Measurements from ENCODE around the gene RGS12. TPM values are rescaled to one million over a fixed set of nuclear protein-coding genes. Genes with fewer than 3 reads are reported as not detected.

RGS12 gene
- total RNA-seq, 1 experiment from 2014 or later = 16.9 TPM

DNA sequence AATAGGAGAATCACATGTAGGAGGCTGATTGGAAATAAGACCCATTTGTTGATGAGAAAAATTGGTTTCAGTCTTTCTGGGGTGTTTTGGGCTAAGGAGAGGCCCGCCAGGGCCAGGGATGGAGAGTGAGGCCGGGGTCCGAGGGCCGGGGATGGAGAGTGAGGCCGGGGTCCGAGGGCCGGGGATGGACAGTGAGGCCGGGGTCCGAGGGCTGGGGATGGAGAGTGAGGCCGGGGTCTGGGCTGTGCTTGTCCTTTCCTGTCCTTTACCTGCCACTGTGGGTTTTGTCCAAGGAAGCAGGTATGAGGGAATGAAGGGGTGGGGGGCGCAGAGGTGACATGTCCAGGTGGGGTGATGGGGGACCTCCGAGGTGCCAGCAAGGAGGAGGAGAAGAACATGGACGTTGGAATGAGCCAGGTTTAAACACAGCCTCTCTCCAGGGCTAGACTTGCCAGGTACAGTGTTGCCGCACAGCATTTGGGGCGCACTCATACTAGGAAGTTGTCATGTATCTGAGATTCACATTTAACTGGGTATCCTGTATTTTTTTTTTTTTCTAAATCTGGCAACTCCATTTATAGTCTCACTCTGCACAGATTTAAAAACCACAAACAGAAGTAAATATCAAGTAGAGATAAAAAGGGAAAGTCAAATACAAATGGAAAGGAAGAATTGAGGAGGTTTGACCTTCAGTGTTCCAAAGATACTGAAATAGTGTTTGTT, 8.8 kb downstream of the RGS12 start:
- WGBS (ENCODE audit: extremely low coverage, insufficient read length, low lambda C conversion rate) = no CpG with 5 or more reads among the region's 15 CpGs
- no peak overlapping the region for H3K4me2 ChIP-seq (ENCODE audit: insufficient read depth, insufficient read length, low read length)
- H3T11ph ChIP-seq (ENCODE audit: low read length) = no peak overlapping the region
- no peak overlapping the region for H2BK20ac ChIP-seq (ENCODE audit: low read depth, low read length, poor library complexity, severe bottlenecking)
- no peaks in the 10 kb centered on the region for H3K79me2 ChIP-seq (ENCODE audit: insufficient read depth, low read length)
- H3K23ac ChIP-seq (ENCODE audit: insufficient read length, low read depth, low read length) = no peak overlapping the region
- no peak overlapping the region for H3K27ac ChIP-seq (ENCODE audit: insufficient read length, low read depth, low read length)
- no peak overlapping the region for H3K4ac ChIP-seq (ENCODE audit: low read depth, low read length)
- no peak overlapping the region for H2BK15ac ChIP-seq (ENCODE audit: low read depth, low read length)
- Mint-ChIP-seq H3K4me3 (no peak overlapping the region), H3K27me3 (ENCODE audit: low read depth) (peaks cover 2% of the 10 kb centered on the region; the same call in 1 of the 2 replicates), H3K9me3 (no peaks in the 10 kb centered on the region), H3K4me1 (peaks cover 47 to 67% of the 10 kb centered on the region in 2 experiments), H3K36me3 (ENCODE audit: insufficient read depth in 1 of 3, low read depth in 3 of 3) (no peaks in the 10 kb centered on the region), H3K27ac (peak overlapping the region in 2 of 3 experiments; percentile 56 to 92; a peak in 1 of 7 replicates)
- no peak overlapping the region for H4K8ac ChIP-seq (replicated peaks; ENCODE audit: insufficient read length, low read depth, low read length)
- no peaks in the 10 kb centered on the region for H3K23me2 ChIP-seq (ENCODE audit: insufficient read length, low read depth, low read length, poor library complexity, severe bottlenecking)
- H3K9ac ChIP-seq (ENCODE audit: extremely low read depth, insufficient read length, low read length) = no peak overlapping the region
- H2BK5ac ChIP-seq (ENCODE audit: insufficient read length, low read length) = no peak overlapping the region
- TF ChIP-seq CTCF (conservative IDR thresholded peaks at IDR 0.05) = no peak
- H3K14ac ChIP-seq (ENCODE audit: insufficient read depth, low read length) = no peak overlapping the region
- peaks cover 3% of the 10 kb centered on the region for H4K20me1 ChIP-seq (ENCODE audit: control insufficient read depth, insufficient read depth, insufficient read length)
- no peak overlapping the region for H3K56ac ChIP-seq (ENCODE audit: insufficient read length, low read depth, low read length)
- H4K5ac ChIP-seq (ENCODE audit: insufficient read length, low read depth, low read length) = no peak overlapping the region
- no peak overlapping the region for H2AK5ac ChIP-seq (ENCODE audit: insufficient read length, low read length)
- no peak overlapping the region for H3K18ac ChIP-seq (ENCODE audit: insufficient read length, low read depth, low read length)
- no peaks in the 10 kb centered on the region for H3K79me1 ChIP-seq (ENCODE audit: insufficient read depth, low read depth, low read length, poor library complexity, severe bottlenecking)
- H4K91ac ChIP-seq (ENCODE audit: insufficient read length, low read depth, low read length) = no peak overlapping the region
- no peak for DNase-seq
- no peaks in the 10 kb centered on the region for H3K4me1 ChIP-seq (ENCODE audit: insufficient read depth, low read length)
- no peak overlapping the region for H2AFZ ChIP-seq (ENCODE audit: low read length)
- no peak overlapping the region for H2BK12ac ChIP-seq (ENCODE audit: insufficient read length, low read depth, low read length)
- no peaks in the 10 kb centered on the region for H3K27me3 ChIP-seq (ENCODE audit: insufficient read depth, low read length)
- no peak overlapping the region for H2BK120ac ChIP-seq (ENCODE audit: low read depth, low read length, poor library complexity, severe bottlenecking)
- H3K9me3 ChIP-seq (ENCODE audit: control insufficient read depth, low read depth, low read length) = no peaks in the 10 kb centered on the region

Measured in H9 (cell line).